Hepatocyte (in vitro differentiated cells): ENCODE results near the gene ZNF423. TPM values are rescaled to one million over a fixed set of nuclear protein-coding genes. Genes with fewer than 3 reads are reported as not detected.

Source experiments
- DNase-seq: peaks from one replicate; pipeline ENCODE4 v3.0.0-alpha.2; 2016; ENCODE audit warnings: low spot score
- H2AFZ ChIP-seq: fragments of 200-600 bp; sonication (generic); 2 replicates; pipeline ENCODE4 v1.6.0; 2016; ENCODE audit warnings: antibody characterized with exemption, mild to moderate bottlenecking
- H3K27ac ChIP-seq: fragments of 200-600 bp; sonication (generic); 2 replicates; pipeline ENCODE4 v1.5.1; 2016; ENCODE audit warnings: mild to moderate bottlenecking
- H3K27me3 ChIP-seq: fragments of 200-600 bp; sonication (generic); 2 replicates; pipeline ENCODE4 v1.6.1; 2016
- H3K36me3 ChIP-seq: fragments of 200-600 bp; sonication (generic); replicated peaks from 2 replicates; pipeline ENCODE4 v1.5.1; 2016; ENCODE audit warnings: low read depth; ENCODE audit not compliant: insufficient read depth
- H3K4me1 ChIP-seq: fragments of 200-600 bp; sonication (generic); 2 replicates; pipeline ENCODE4 v1.5.1; 2016; ENCODE audit warnings: mild to moderate bottlenecking, moderate library complexity; ENCODE audit not compliant: insufficient read depth
- H3K4me2 ChIP-seq: fragments of 200-600 bp; sonication (generic); 2 replicates; pipeline ENCODE4 v1.6.0; 2016
- H3K4me3 ChIP-seq: fragments of 200-600 bp; sonication (generic); 2 replicates; pipeline ENCODE4 v1.5.1; 2016; ENCODE audit warnings: mild to moderate bottlenecking
- H3K79me2 ChIP-seq: fragments of 200-600 bp; sonication (generic); 2 replicates; pipeline ENCODE4 v1.6.0; 2017; ENCODE audit warnings: mild to moderate bottlenecking
- H3K9me2 ChIP-seq: fragments of 200-600 bp; sonication (generic); replicated peaks from 2 replicates; pipeline ENCODE4 v1.6.0; 2017; ENCODE audit warnings: mild to moderate bottlenecking; ENCODE audit not compliant: insufficient read depth
- H3K9me3 ChIP-seq: fragments of 200-600 bp; sonication (generic); 2 replicates; pipeline ENCODE4 v1.5.1; 2016; ENCODE audit warnings: low read depth, mild to moderate bottlenecking
- H4K20me1 ChIP-seq: fragments of 200-600 bp; sonication (generic); 2 replicates; pipeline ENCODE4 v1.6.0; 2016; ENCODE audit warnings: mild to moderate bottlenecking; ENCODE audit not compliant: insufficient read depth, poor library complexity, severe bottlenecking
- EZH2 ChIP-seq: fragments of 200-600 bp; sonication (generic); IDR thresholded peaks from 2 replicates; pipeline ENCODE4 v1.6.1; 2016; ENCODE audit warnings: antibody characterized with exemption, mild to moderate bottlenecking, borderline replicate concordance
- EZH2phosphoT487 ChIP-seq: fragments of 200-600 bp; sonication (generic); IDR thresholded peaks from one replicate; pipeline ENCODE4 v1.6.1; 2018; ENCODE audit warnings: antibody characterized with exemption, mild to moderate bottlenecking, low read depth, moderate library complexity; ENCODE audit not compliant: unreplicated experiment, severe bottlenecking
- WGBS: methylation state at CpG from one replicate; pipeline ENCODE4 v1.1.6; 2016; ENCODE audit warnings: low lambda C conversion rate; ENCODE audit errors: missing lambda C conversion rate; 5-methylcytosine and 5-hydroxymethylcytosine counted together
- polyA plus RNA-seq: library from polyadenylated mRNA; unstranded; fragments of >200 nt; fragmentation: Nextera tagmentation; extraction: Ambion mirVana; gene quantifications from 2 replicates; pipeline ENCODE4 v1.2.1, GENCODE V29; 2016
- total RNA-seq: library from RNA; depleted of rRNA; stranded (reverse); fragments of >200 nt; gene quantifications from 2 replicates; pipeline ENCODE4 v1.2.3, GENCODE V29; 2014
- TF ChIP-seq, protein P1 (sequence below): fragments of 200-600 bp; sonication (generic); IDR thresholded peaks from 2 replicates; pipeline ENCODE4 v1.5.1; 2016; ENCODE audit warnings: antibody characterized with exemption, mild to moderate bottlenecking; ENCODE audit not compliant: poor library complexity

The ZNF423 gene
- total and polyA plus RNA-seq, 2 experiments from 2014 or later = 9.6 to 11.8 TPM

- H3K4me2 ChIP-seq = peak overlapping the region; percentile 41
- WGBS = 42% methylated on average over 14 of the region's 16 CpGs
- no peaks in the 10 kb centered on the region for H3K9me3 ChIP-seq
- no peaks in the 10 kb centered on the region for H3K9me2 ChIP-seq
- TF ChIP-seq, protein P1, sequence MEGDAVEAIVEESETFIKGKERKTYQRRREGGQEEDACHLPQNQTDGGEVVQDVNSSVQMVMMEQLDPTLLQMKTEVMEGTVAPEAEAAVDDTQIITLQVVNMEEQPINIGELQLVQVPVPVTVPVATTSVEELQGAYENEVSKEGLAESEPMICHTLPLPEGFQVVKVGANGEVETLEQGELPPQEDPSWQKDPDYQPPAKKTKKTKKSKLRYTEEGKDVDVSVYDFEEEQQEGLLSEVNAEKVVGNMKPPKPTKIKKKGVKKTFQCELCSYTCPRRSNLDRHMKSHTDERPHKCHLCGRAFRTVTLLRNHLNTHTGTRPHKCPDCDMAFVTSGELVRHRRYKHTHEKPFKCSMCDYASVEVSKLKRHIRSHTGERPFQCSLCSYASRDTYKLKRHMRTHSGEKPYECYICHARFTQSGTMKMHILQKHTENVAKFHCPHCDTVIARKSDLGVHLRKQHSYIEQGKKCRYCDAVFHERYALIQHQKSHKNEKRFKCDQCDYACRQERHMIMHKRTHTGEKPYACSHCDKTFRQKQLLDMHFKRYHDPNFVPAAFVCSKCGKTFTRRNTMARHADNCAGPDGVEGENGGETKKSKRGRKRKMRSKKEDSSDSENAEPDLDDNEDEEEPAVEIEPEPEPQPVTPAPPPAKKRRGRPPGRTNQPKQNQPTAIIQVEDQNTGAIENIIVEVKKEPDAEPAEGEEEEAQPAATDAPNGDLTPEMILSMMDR = no peak
- TF ChIP-seq EZH2 (no peak), EZH2phosphoT487 (no peak)
- H3K79me2 ChIP-seq = no peaks in the 10 kb centered on the region
- DNase-seq = no peak
- no peaks in the 10 kb centered on the region for H3K36me3 ChIP-seq
- H3K4me3 ChIP-seq = no peak overlapping the region
- no peaks in the 10 kb centered on the region for H3K27me3 ChIP-seq
- no peaks in the 10 kb centered on the region for H4K20me1 ChIP-seq
- no peak overlapping the region for H3K27ac ChIP-seq
- no peak overlapping the region for H2AFZ ChIP-seq
- H3K4me1 ChIP-seq = no peaks in the 10 kb centered on the region
Observed at GRCh38 chr16:49776085-49776595, 79.8 kb downstream of the ZNF423 start.

DNA sequence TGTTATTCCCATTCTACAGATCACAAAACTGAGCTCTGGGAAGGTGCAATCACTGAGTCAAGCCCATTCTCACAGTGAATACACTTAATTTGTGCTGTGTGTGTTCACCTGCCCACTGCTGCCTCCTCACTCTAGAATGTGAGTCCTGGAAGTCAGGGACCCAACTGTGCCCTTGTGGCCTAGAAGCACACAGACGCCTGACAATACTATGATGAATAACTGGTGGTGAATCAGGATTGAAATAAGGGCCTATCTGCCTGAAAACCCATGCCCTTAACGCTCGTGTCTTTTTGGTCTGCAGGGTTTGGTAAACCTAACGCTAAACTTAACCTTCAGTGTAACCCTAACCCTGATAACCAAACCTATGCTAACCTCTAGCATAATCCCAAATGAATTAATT is 80.3 kb downstream of the ZNF423 start:
- H3K27me3 ChIP-seq = no peaks in the 10 kb centered on the region
- no peaks in the 10 kb centered on the region for H3K36me3 ChIP-seq
- TF ChIP-seq EZH2 (no peak), EZH2phosphoT487 (no peak)
- TF ChIP-seq, protein P1 = no peak
- no peak overlapping the region for H3K27ac ChIP-seq
- H3K79me2 ChIP-seq = no peaks in the 10 kb centered on the region
- H3K4me1 ChIP-seq = no peaks in the 10 kb centered on the region
- no peak overlapping the region for H3K4me2 ChIP-seq
- H3K9me2 ChIP-seq = no peaks in the 10 kb centered on the region
- no peaks in the 10 kb centered on the region for H4K20me1 ChIP-seq
- DNase-seq = no peak
- over 99% methylated on average over 4 of the region's 4 CpGs for WGBS
- H3K4me3 ChIP-seq = no peak overlapping the region
- H2AFZ ChIP-seq = no peak overlapping the region
- no peaks in the 10 kb centered on the region for H3K9me3 ChIP-seq

DNA sequence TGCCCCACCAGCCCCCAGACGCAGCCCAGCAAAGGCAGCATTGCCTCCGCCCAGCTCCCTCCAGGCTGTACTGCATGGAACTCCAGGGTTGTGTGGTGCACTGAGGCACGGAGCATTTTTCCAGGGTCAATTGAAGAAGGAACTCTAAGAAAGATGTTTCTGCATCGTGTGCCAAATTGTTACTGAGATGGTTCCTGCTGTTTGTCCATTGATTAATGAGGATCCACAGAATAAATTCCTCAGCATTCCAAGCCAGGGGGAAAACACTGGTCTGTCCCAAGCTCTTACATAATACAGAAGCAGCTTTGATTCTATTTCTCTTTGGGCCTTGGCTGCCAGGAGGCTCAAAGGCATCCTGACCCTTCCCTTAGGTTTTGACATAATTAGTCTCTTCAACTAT is 80.9 kb downstream of the ZNF423 start:
- 92% methylated on average over 4 of the region's 4 CpGs for WGBS

More for the DNA sequence above, 80.9 kb downstream of the ZNF423 start:
- Histone ChIP-seq H3K36me3 (no peaks in the 10 kb centered on the region), H3K79me2 (no peaks in the 10 kb centered on the region), H3K4me1 (no peaks in the 10 kb centered on the region), H3K27ac (no peak overlapping the region), H3K9me2 (no peaks in the 10 kb centered on the region), H3K27me3 (no peaks in the 10 kb centered on the region), H4K20me1 (no peaks in the 10 kb centered on the region), H3K4me2 (no peak overlapping the region), H3K4me3 (no peak overlapping the region), H2AFZ (no peak overlapping the region), H3K9me3 (no peaks in the 10 kb centered on the region)
- TF ChIP-seq EZH2 (no peak), EZH2phosphoT487 (no peak)
- TF ChIP-seq, protein P1 = no peak
- no peak for DNase-seq
